HG03060 (cell line): ENCODE data around the gene ZNF213.

Source experiments
- ATAC-seq: cut with Tn5 transposase; IDR thresholded peaks from one replicate; pipeline ENCODE4 v1.9.1; 2021; ENCODE audit warnings: low read depth, moderate number of reproducible peaks; ENCODE audit not compliant: unreplicated experiment

Gene ZNF213

DNA sequence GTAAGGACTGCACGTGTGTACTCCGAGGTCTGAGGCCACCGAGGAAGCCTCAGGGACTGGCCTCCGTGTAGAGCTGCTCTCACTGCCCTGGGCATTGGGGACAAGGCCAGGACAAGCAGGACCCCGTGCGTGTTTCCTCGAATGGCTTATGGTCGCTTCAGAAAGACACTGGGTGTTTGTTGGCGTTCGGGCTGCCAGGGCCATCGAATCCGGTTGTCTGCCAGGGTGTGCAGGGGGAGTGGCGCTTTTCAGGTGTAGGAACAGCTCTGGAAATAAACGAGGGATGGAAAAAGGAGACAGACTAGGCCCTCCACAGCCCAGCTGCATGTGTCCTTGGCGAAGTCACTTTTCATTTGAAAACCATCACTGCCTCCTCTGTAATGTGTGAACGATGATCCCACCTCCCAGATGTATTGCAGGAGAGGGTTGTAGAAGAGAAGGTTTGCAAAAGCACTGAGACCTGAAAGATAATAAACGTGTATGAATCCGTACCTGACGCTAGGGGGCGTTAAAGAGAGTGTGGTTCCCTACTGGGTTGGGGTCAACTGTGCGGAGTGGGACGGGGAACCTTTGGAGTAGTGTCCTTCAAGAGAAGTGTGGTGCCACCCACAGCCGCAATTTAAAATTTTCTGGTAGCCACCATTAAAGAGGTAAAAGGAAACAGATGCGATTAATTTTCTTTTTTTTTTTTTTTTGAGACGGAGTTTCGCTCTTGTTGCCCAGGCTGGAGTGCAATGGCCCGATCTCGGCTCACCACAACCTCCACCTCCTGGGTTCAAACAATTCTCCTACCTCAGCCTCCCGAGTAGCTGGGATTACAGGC lies 33.6 kb upstream of the ZNF213 start:
- ATAC-seq, result no peak

- ATAC-seq, result no peak
Measured at GRCh38 chr16:3101841-3102470, 32.9 kb upstream of the ZNF213 start.

DNA sequence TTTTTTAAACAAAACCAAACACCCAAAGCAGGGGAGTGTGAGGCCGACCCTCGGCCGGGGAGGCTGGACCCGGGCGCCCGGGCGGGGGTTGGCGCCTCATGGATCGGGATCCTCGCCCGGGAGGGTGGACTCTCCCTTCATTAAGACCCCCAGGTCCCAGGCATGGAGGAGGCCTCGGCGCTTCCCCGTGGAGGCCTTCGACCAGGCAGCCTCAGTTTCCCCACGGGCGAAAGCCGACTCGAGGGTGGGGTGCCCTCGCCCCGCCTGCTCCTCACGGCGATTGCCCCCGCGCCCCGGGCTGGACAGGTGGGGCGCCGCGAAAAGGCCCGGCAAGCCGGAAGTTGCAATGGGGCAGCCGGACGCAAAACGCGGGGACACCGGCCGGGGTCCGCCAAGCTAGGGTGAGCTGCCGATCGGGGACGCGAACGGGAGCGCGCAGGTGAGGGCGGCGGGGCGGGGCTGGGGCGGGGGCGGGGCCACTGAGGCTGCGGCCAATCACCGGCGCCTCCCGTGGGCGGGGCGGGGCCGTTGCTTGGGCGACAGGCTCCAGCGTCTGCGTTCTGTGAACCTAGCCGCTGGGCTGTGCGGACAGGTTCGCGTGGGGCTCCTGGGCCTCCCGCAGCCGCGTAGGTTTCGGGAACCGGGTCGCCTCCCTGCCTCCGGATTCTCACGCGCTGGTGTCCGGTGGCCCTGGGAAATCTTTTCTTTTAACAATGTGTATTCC lies 28.5 kb upstream of the ZNF213 start:
- peak; percentile 77 for ATAC-seq

- ATAC-seq, result no peak
Measured at GRCh38 chr16:3112058-3112880, 22.6 kb upstream of the ZNF213 start, which contains the start of gene ZNF205. Gene ZNF205 (plus strand): TSS chr16:3112586. CDS start chr16:3113431, 845 bp downstream.

- no peak for ATAC-seq
Measured at GRCh38 chr16:3112881-3113574, 21.8 kb upstream of the ZNF213 start.

- ATAC-seq, result no peak
Measured at GRCh38 chr16:3113765-3114479, 20.9 kb upstream of the ZNF213 start.

- ATAC-seq, result no peak
Measured at GRCh38 chr16:3115003-3115402, 19.8 kb upstream of the ZNF213 start.

GRCh38 chr16:3115561-3115960 lies 19.3 kb upstream of the ZNF213 start:
- no peak for ATAC-seq

- no peak for ATAC-seq
Measured at GRCh38 chr16:3118204-3118790, 16.5 kb upstream of the ZNF213 start.

GRCh38 chr16:3118846-3119245 lies 16.0 kb upstream of the ZNF213 start:
- no peak for ATAC-seq

- no peak for ATAC-seq
Measured at GRCh38 chr16:3119286-3119685, 15.5 kb upstream of the ZNF213 start.

DNA sequence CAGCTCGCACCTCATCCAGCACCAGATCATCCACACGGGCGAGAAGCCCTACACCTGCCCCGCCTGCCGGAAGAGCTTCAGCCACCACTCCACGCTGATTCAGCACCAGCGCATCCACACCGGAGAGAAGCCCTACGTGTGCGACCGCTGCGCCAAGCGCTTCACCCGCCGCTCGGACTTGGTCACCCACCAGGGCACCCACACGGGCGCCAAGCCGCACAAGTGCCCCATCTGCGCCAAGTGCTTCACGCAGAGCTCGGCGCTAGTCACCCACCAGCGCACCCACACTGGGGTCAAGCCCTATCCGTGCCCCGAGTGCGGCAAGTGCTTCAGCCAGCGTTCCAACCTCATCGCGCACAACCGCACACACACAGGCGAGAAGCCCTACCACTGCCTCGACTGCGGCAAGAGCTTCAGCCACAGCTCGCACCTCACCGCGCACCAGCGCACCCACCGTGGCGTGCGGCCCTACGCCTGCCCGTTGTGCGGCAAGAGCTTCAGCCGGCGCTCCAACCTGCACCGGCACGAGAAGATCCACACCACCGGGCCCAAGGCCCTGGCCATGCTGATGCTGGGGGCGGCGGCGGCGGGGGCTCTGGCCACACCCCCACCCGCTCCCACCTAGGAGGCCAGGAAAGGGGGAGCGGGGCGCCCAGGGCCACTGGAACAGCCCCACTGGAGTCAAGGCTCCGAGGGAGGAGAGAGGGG lies 15.0 kb upstream of the ZNF213 start:
- ATAC-seq, result no peak

DNA sequence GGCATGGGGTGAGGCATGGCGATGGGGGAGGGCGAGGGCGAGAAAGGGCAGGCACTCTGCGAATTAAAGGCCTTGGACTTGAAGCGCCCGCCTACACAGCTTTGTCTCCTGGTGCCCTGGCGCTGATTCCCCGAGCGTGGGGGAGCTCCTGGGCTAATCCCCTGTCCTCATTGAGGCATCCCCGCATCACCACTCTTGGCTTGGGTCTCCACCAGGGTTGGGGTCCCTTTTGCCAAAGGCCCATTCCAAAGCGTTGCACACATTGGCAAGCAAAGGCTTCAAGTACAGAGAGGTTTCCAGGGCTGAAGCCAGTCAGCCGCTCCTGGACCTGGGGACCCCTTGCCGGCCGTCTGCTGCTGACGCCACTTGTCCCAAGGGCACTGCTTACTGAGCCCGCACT lies 14.4 kb upstream of the ZNF213 start:
- no peak for ATAC-seq

- ATAC-seq, result no peak
Measured at GRCh38 chr16:3121851-3122467, 12.9 kb upstream of the ZNF213 start.

- no peak for ATAC-seq
Measured at GRCh38 chr16:3122926-3123570, 11.8 kb upstream of the ZNF213 start.

DNA sequence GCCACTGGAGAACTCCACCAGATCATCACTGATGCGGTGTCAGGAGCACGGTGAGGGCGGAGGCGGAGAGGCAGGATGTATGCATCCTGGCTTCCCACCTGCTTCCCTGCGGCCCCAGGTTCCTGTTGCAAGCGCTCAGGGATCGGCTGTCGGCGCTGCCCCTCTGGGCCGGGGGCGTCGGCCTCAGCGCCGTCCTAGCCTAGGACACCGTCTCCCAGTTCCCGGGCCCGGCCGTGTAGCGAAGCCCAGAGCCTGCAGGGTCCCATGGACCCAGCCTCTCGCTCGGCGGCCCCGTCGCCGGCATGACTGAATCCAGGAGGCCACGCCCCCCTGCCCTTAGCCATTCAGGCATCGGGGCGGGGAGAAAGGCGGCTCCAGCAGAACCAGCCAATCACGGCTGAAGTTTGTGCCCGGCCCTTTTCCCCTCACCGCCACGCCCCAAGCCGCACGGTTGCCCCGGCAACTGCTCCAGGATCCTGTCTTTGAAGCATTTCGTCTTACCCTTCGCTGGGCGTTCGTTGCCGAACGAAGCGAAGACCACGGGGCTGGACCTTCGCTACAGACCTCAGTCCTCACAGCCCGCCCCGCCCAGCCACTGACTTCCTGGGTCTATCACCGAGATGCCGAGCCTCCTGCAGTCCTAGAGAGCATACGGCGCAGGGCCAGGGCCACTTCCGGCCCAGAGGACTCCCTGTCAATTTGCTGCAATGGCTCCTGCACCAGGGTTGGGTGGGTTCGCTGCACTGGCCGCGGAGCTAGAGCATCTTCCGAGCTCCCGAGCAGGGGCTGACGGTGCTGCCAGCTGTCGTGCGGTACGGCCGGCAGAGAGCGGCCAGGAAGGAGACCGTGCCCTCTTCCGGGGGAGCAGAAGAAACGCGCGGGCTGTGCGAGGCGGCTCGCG lies 10.6 kb upstream of the ZNF213 start:
- ATAC-seq, result peak; percentile 56
